Prostate gland (tissue), 2 donors: ENCODE results near the gene ARL15.

Source experiments
- CTCF ChIP-seq, 4 experiments: fragments of 200-600 bp in 2 of 4; fragments of 450-650 bp in 2 of 4; sonication (generic) in 2 of 4; IDR thresholded peaks; 1 replicate in 3 of 4; 2 replicates in 1 of 4; pipeline ENCODE4 v1.5.1; 2016 to 2019; ENCODE audit warnings: antibody characterized with exemption in 4 of 4, mild to moderate bottlenecking in 2 of 4, moderate library complexity in 2 of 4
- POLR2AphosphoS5 ChIP-seq: sonication (generic); formaldehyde crosslinking; IDR thresholded peaks from one replicate; pipeline ENCODE4 v1.6.1; 2017; ENCODE audit warnings: antibody characterized with exemption

DNA sequence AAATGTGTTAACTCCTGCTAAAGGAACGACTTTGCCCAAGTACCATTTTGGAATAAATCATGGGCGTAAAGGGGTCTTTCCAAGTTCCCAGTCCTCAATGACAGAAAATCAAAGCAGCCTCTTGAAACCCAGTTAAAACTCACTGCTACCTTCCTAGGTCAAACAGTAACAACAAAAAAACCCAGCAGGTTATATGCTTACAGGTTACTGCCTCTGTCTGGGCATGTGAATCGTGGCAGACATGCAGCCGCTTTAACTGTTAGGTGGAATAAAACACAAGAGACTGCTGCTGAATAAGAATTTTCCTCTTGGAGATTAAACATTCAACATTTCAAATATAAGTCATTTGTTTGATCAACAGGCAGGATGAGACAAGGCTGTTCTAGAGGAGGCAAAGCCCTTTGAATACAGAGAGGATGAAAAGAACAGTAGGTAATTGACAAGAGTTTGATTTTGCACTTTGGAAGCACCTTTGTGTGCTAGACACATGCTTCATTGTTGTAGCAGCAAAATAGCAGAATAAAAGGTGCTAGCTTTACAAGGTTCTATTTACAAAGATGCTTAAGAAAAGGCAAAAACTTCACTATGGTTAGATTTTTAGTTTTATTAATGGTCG, 430.6 kb downstream of the ARL15 start:
- no peak for TF ChIP-seq CTCF (IDR thresholded peaks at IDR 0.05)
- TF ChIP-seq POLR2AphosphoS5: no peak
